Loucy (cell line): ENCODE results near the gene CDK19.

Experiments used
- H2AFZ ChIP-seq: fragments of 200-600 bp; sonication (generic); 2 replicates; pipeline ENCODE4 v1.6.0; 2016; ENCODE audit warnings: antibody characterized with exemption, mild to moderate bottlenecking, low read length, moderate library complexity
- H3F3A ChIP-seq: fragments of 200-600 bp; 2 replicates; pipeline ENCODE4 v1.6.0; 2016; ENCODE audit warnings: antibody characterized with exemption, low read depth, mild to moderate bottlenecking
- H3K27me3 ChIP-seq: fragments of 200-600 bp; sonication (generic); 2 replicates; pipeline ENCODE4 v1.6.1; 2014; ENCODE audit warnings: low read length, mild to moderate bottlenecking; ENCODE audit not compliant: insufficient read depth, poor library complexity, severe bottlenecking
- H3K36me3 ChIP-seq: fragments of 200-600 bp; sonication (generic); 2 replicates; pipeline ENCODE4 v1.6.1; 2016; ENCODE audit warnings: low read length; ENCODE audit not compliant: insufficient read depth
- H3K4me1 ChIP-seq: fragments of 200-600 bp; sonication (generic); 2 replicates; pipeline ENCODE4 v1.5.1; 2014; ENCODE audit warnings: low read length, mild to moderate bottlenecking; ENCODE audit not compliant: insufficient read depth, poor library complexity, severe bottlenecking
- H3K4me2 ChIP-seq: fragments of 200-600 bp; sonication (generic); 2 replicates; pipeline ENCODE4 v1.6.0; 2014; ENCODE audit warnings: antibody characterized with exemption, low read length, low read depth, mild to moderate bottlenecking; ENCODE audit not compliant: poor library complexity, severe bottlenecking
- H3K4me3 ChIP-seq: fragments of 200-600 bp; sonication (generic); 2 replicates; pipeline ENCODE4 v1.5.1; 2014; ENCODE audit warnings: low read length, mild to moderate bottlenecking, mixed read lengths; ENCODE audit not compliant: poor library complexity, severe bottlenecking
- H3K79me2 ChIP-seq: fragments of 200-600 bp; sonication (generic); 2 replicates; pipeline ENCODE4 v1.6.1; 2014; ENCODE audit warnings: low read length; ENCODE audit not compliant: insufficient read depth
- H3K9ac ChIP-seq: fragments of 200-600 bp; sonication (generic); 2 replicates; pipeline ENCODE4 v1.6.0; 2014; ENCODE audit warnings: mild to moderate bottlenecking, low read depth, low read length, moderate library complexity; ENCODE audit not compliant: poor library complexity, severe bottlenecking
- H3K9me2 ChIP-seq: fragments of 200-600 bp; sonication (generic); replicated peaks from 2 replicates; pipeline ENCODE4 v1.6.1; 2016; ENCODE audit warnings: low read depth, low read length, mixed read lengths
- H3K9me3 ChIP-seq: fragments of 200-600 bp; sonication (generic); 2 replicates; pipeline ENCODE4 v1.6.1; 2014; ENCODE audit warnings: mild to moderate bottlenecking, antibody characterized with exemption, low read length, low read depth; ENCODE audit not compliant: insufficient read depth
- H4K20me1 ChIP-seq: fragments of 200-600 bp; sonication (generic); 2 replicates; pipeline ENCODE4 v1.6.0; 2014; ENCODE audit warnings: antibody characterized with exemption, low read length, mild to moderate bottlenecking; ENCODE audit not compliant: insufficient read depth, poor library complexity, severe bottlenecking
- EZH2phosphoT487 ChIP-seq: fragments of 200-600 bp; IDR thresholded peaks from 2 replicates; pipeline ENCODE4 v1.6.1; 2018; ENCODE audit warnings: antibody characterized with exemption, mild to moderate bottlenecking, moderate library complexity, borderline replicate concordance
- TF ChIP-seq, protein P1 (sequence below): fragments of 200-600 bp; sonication (generic); conservative IDR thresholded peaks from 2 replicates; pipeline ENCODE4 v1.5.1; 2014; ENCODE audit warnings: mild to moderate bottlenecking, antibody characterized with exemption, low read length

Gene CDK19

DNA sequence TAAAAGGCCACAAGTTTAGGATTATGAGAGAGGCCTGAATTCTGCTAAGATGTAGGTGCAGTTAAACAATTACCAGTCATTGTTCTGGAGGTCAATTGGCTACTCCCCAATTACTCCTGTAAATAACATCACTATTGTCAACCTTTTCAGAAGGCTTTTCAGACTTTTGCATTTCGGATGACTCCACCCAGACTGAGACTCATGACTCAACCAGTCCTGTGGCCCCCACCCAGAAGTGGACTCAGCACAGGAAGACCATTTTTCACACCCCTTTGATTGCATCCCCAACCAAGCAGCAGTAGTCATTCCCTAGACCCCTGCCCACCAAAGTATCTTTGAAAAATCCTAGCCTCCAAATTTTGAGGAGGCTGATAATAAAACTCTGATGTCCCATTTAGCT, 199.5 kb downstream of the CDK19 start:
- H2AFZ ChIP-seq: no peak overlapping the region
- no peak overlapping the region for H3K4me2 ChIP-seq
- peaks cover 59% of the 10 kb centered on the region; the same call in 1 of the 2 replicates for H3K36me3 ChIP-seq
- TF ChIP-seq, protein P1, sequence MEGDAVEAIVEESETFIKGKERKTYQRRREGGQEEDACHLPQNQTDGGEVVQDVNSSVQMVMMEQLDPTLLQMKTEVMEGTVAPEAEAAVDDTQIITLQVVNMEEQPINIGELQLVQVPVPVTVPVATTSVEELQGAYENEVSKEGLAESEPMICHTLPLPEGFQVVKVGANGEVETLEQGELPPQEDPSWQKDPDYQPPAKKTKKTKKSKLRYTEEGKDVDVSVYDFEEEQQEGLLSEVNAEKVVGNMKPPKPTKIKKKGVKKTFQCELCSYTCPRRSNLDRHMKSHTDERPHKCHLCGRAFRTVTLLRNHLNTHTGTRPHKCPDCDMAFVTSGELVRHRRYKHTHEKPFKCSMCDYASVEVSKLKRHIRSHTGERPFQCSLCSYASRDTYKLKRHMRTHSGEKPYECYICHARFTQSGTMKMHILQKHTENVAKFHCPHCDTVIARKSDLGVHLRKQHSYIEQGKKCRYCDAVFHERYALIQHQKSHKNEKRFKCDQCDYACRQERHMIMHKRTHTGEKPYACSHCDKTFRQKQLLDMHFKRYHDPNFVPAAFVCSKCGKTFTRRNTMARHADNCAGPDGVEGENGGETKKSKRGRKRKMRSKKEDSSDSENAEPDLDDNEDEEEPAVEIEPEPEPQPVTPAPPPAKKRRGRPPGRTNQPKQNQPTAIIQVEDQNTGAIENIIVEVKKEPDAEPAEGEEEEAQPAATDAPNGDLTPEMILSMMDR: no peak
- no peak for TF ChIP-seq EZH2phosphoT487
- H4K20me1 ChIP-seq: no peaks in the 10 kb centered on the region
- no peaks in the 10 kb centered on the region for H3K27me3 ChIP-seq
- peaks cover 23% of the 10 kb centered on the region for H3K4me1 ChIP-seq
- H3K9ac ChIP-seq: no peak overlapping the region
- no peaks in the 10 kb centered on the region for H3F3A ChIP-seq
- H3K9me2 ChIP-seq: no peaks in the 10 kb centered on the region
- no peaks in the 10 kb centered on the region for H3K9me3 ChIP-seq
- H3K79me2 ChIP-seq: no peaks in the 10 kb centered on the region
- no peak overlapping the region for H3K4me3 ChIP-seq

DNA sequence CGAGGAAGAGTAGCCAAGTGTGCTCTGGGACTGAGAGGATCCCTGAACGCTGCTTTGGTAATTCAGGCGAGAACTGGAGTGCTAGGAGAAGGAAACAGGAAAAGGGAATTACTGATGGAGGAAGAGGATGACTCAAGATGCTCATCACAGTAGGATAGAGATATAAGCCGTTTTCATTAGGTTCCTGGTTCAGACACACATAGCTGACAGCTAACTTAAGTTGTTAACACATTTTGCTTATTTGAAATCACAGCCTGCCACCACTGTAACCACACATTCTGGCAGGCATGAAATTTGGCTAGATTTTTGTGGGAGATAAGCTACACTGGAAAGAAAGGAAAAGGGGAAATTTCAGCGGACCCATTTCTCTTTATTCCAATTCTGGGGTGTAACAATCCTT, 200.7 kb downstream of the CDK19 start:
- H3K4me2 ChIP-seq: no peak overlapping the region
- H4K20me1 ChIP-seq: no peaks in the 10 kb centered on the region
- peaks cover 12% of the 10 kb centered on the region for H3K4me1 ChIP-seq
- no peak overlapping the region for H3K9ac ChIP-seq
- peaks cover 47% of the 10 kb centered on the region; the same call in 1 of the 2 replicates for H3K36me3 ChIP-seq
- no peaks in the 10 kb centered on the region for H3K9me3 ChIP-seq
- no peaks in the 10 kb centered on the region for H3F3A ChIP-seq
- no peaks in the 10 kb centered on the region for H3K9me2 ChIP-seq
- H3K4me3 ChIP-seq: no peak overlapping the region
- no peaks in the 10 kb centered on the region for H3K27me3 ChIP-seq
- H2AFZ ChIP-seq: no peak overlapping the region
- TF ChIP-seq, protein P1: no peak
- no peak for TF ChIP-seq EZH2phosphoT487
- no peaks in the 10 kb centered on the region for H3K79me2 ChIP-seq

DNA sequence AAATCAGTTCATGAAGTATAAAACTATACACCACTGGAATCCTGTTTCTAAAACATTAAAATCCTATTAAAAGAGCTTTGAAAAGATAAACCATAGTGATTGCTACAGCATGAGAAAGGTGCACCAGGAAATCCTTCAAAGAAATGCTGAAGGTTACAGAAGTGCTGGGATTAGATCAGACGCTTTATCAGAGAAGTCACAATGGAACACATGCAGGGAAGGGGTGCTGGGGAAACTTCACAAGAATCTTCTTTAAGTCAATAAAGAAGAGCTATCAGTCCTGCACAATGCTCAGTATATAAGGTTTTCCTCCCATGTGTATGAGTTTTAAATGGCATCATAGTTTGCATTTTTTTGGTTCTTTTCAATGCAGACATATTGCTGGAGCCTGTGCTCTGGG, 201.2 kb downstream of the CDK19 start:
- no peaks in the 10 kb centered on the region for H3K27me3 ChIP-seq
- no peaks in the 10 kb centered on the region for H3K79me2 ChIP-seq
- H3K4me2 ChIP-seq: no peak overlapping the region
- no peak for TF ChIP-seq EZH2phosphoT487
- TF ChIP-seq, protein P1: no peak
- no peaks in the 10 kb centered on the region for H3F3A ChIP-seq
- no peaks in the 10 kb centered on the region for H4K20me1 ChIP-seq
- no peak overlapping the region for H3K9ac ChIP-seq
- no peak overlapping the region for H2AFZ ChIP-seq
- peaks cover 43% of the 10 kb centered on the region; the same call in 1 of the 2 replicates for H3K36me3 ChIP-seq
- no peaks in the 10 kb centered on the region for H3K9me2 ChIP-seq
- no peak overlapping the region for H3K4me3 ChIP-seq
- H3K4me1 ChIP-seq: peaks cover 7% of the 10 kb centered on the region
- H3K9me3 ChIP-seq: no peaks in the 10 kb centered on the region
